Measurements from ENCODE around the gene AATK. TPM values are rescaled to one million over a fixed set of nuclear protein-coding genes. Genes with fewer than 3 reads are reported as not detected.

AATK gene
- total and polyA plus RNA-seq, 2 of the 13 experiments (the other 11 are each of a cell fraction or from before 2014, with no cell fraction given), result 2.9 to 8.4 TPM

DNA sequence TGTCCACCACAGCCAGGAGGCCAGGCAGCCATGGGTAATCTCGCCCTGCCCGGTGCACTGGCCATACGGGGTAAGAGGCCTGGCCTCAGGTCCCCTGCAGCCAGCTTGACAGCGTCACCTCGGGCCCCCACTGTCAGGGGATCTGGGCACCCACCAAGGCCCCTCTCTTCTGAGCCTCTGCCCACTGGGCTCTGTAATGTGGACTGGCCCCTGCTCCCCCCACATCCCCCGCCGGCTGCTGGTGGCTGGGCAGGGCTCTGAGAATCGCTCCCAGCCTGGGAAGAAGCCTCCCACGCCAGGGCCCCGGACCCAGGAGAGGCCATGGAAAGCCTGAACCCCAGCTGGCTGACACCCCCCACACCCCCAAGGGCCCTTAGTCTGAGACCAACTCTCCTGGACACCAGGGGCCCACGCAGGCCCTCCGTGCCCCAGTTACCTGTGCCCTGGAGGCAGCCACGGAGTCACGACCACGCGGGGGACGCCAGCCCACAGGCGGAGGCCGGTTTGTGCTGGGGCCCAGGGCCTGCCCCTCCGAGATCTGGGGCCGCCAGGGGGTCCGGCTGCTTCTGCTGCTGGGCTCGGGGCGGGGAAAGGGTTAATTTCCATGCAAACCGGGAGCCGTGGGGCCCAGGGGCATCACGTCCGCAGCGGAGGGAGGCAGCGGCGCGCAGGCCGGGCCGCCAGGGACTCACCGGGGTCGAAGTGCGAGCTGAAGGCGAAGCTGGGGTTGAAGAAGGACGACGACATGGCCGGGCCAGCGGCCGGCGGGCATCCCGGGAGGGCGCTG lies 582 bp downstream of the AATK start, which contains the start of gene PVALEF (continued):
- TF ChIP-seq, protein P1, sequence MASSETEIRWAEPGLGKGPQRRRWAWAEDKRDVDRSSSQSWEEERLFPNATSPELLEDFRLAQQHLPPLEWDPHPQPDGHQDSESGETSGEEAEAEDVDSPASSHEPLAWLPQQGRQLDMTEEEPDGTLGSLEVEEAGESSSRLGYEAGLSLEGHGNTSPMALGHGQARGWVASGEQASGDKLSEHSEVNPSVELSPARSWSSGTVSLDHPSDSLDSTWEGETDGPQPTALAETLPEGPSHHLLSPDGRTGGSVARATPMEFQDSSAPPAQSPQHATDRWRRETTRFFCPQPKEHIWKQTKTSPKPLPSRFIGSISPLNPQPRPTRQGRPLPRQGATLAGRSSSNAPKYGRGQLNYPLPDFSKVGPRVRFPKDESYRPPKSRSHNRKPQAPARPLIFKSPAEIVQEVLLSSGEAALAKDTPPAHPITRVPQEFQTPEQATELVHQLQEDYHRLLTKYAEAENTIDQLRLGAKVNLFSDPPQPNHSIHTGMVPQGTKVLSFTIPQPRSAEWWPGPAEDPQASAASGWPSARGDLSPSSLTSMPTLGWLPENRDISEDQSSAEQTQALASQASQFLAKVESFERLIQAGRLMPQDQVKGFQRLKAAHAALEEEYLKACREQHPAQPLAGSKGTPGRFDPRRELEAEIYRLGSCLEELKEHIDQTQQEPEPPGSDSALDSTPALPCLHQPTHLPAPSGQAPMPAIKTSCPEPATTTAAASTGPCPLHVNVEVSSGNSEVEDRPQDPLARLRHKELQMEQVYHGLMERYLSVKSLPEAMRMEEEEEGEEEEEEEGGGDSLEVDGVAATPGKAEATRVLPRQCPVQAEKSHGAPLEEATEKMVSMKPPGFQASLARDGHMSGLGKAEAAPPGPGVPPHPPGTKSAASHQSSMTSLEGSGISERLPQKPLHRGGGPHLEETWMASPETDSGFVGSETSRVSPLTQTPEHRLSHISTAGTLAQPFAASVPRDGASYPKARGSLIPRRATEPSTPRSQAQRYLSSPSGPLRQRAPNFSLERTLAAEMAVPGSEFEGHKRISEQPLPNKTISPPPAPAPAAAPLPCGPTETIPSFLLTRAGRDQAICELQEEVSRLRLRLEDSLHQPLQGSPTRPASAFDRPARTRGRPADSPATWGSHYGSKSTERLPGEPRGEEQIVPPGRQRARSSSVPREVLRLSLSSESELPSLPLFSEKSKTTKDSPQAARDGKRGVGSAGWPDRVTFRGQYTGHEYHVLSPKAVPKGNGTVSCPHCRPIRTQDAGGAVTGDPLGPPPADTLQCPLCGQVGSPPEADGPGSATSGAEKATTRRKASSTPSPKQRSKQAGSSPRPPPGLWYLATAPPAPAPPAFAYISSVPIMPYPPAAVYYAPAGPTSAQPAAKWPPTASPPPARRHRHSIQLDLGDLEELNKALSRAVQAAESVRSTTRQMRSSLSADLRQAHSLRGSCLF (CRISPR knock-in tag; IDR thresholded peaks at IDR 0.05; ENCODE audit: borderline replicate concordance), result no peak
- TF ChIP-seq ZNF274 (CRISPR knock-in tag; IDR thresholded peaks at IDR 0.05) (peak; percentile 99), FOSL2 (CRISPR knock-in tag; IDR thresholded peaks at IDR 0.05) (peak; percentile 26; the same call in 1 of the 2 replicates), FOXK2 (IDR thresholded peaks at IDR 0.05) (no peak), KLF13 (CRISPR knock-in tag; IDR thresholded peaks at IDR 0.05) (peak; percentile 24; the same call in 1 of the 2 replicates), WIZ (CRISPR knock-in tag; IDR thresholded peaks at IDR 0.05) (0 out of 2 replicates have a peak, but pooled peaks have one; percentile 27), ZNF207 (IDR thresholded peaks at IDR 0.05; ENCODE audit: borderline replicate concordance) (no peak), KDM4B (CRISPR knock-in tag; IDR thresholded peaks at IDR 0.05) (peak; percentile 19; the same call in 1 of the 2 replicates), ZFP36 (IDR thresholded peaks at IDR 0.05; ENCODE audit: borderline replicate concordance, low read depth, low read length, partially characterized antibody) (no peak), ZNF143 (CRISPR knock-in tag; IDR thresholded peaks at IDR 0.05) (no peak; the same call in 1 of the 2 replicates), STAT5B (CRISPR knock-in tag; IDR thresholded peaks at IDR 0.05) (no peak), ZNF350 (CRISPR knock-in tag; IDR thresholded peaks at IDR 0.05; ENCODE audit: borderline replicate concordance, low read depth) (peak; percentile 77), AGO2 (optimal IDR thresholded peaks at IDR 0.05; ENCODE audit: low read depth, low read length) (peak; percentile 51), SIX1 (CRISPR knock-in tag; IDR thresholded peaks at IDR 0.05; ENCODE audit: borderline replicate concordance) (no peak), TRIM24 (CRISPR knock-in tag; IDR thresholded peaks at IDR 0.05) (no peak), ZNF44 (CRISPR knock-in tag; IDR thresholded peaks at IDR 0.05) (0 out of 2 replicates have a peak, but pooled peaks have one; percentile 38), MTF1 (CRISPR knock-in tag; IDR thresholded peaks at IDR 0.05) (0 out of 2 replicates have a peak, but pooled peaks have one; percentile 70), TGIF2 (CRISPR knock-in tag; IDR thresholded peaks at IDR 0.05) (no peak; the same call in 1 of the 2 replicates), ZFP62 (CRISPR knock-in tag; IDR thresholded peaks at IDR 0.05) (no peak), REPIN1 (CRISPR knock-in tag; IDR thresholded peaks at IDR 0.05; ENCODE audit: borderline replicate concordance, low read depth) (peak; percentile 69; the same call in 1 of the 2 replicates), MAFG (CRISPR knock-in tag; IDR thresholded peaks at IDR 0.05) (no peak)
- TF ChIP-seq, protein P2, sequence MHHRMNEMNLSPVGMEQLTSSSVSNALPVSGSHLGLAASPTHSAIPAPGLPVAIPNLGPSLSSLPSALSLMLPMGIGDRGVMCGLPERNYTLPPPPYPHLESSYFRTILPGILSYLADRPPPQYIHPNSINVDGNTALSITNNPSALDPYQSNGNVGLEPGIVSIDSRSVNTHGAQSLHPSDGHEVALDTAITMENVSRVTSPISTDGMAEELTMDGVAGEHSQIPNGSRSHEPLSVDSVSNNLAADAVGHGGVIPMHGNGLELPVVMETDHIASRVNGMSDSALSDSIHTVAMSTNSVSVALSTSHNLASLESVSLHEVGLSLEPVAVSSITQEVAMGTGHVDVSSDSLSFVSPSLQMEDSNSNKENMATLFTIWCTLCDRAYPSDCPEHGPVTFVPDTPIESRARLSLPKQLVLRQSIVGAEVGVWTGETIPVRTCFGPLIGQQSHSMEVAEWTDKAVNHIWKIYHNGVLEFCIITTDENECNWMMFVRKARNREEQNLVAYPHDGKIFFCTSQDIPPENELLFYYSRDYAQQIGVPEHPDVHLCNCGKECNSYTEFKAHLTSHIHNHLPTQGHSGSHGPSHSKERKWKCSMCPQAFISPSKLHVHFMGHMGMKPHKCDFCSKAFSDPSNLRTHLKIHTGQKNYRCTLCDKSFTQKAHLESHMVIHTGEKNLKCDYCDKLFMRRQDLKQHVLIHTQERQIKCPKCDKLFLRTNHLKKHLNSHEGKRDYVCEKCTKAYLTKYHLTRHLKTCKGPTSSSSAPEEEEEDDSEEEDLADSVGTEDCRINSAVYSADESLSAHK (CRISPR knock-in tag; IDR thresholded peaks at IDR 0.05; ENCODE audit: borderline replicate concordance), result no peak
- TF ChIP-seq, protein P3, sequence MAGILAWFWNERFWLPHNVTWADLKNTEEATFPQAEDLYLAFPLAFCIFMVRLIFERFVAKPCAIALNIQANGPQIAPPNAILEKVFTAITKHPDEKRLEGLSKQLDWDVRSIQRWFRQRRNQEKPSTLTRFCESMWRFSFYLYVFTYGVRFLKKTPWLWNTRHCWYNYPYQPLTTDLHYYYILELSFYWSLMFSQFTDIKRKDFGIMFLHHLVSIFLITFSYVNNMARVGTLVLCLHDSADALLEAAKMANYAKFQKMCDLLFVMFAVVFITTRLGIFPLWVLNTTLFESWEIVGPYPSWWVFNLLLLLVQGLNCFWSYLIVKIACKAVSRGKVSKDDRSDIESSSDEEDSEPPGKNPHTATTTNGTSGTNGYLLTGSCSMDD (CRISPR knock-in tag; IDR thresholded peaks at IDR 0.05), result no peak

Measured in HepG2 (cell line).